Liver (tissue), 3 donors: ENCODE data around the gene PDE4C.

ENCODE experiments used
- EGR1 ChIP-seq, 2 donors: IDR thresholded peaks; 2 replicates each; pipeline ENCODE4 v1.6.1; 2016 to 2018; ENCODE audit warnings: antibody characterized with exemption in 2 of 2, low read depth in 2 of 2
- RAD21 ChIP-seq, 2 donors: IDR thresholded peaks; 2 replicates each; pipeline ENCODE4 v1.6.1; 2016; ENCODE audit warnings: antibody characterized with exemption in 2 of 2, mild to moderate bottlenecking in 2 of 2
- SP1 ChIP-seq: IDR thresholded peaks from 2 replicates; pipeline ENCODE4 v1.6.1; 2018; ENCODE audit warnings: antibody characterized with exemption, mild to moderate bottlenecking
- TAF1 ChIP-seq: conservative IDR thresholded peaks from 2 replicates; pipeline ENCODE4 v1.6.1; 2016; ENCODE audit warnings: antibody characterized with exemption, mild to moderate bottlenecking
- YY1 ChIP-seq: IDR thresholded peaks from 2 replicates; pipeline ENCODE4 v1.6.1; 2016; ENCODE audit warnings: antibody characterized with exemption, mild to moderate bottlenecking
- TF ChIP-seq, protein P1 (sequence below): IDR thresholded peaks from 2 replicates; pipeline ENCODE4 v1.6.1; 2016; ENCODE audit warnings: antibody characterized with exemption
- TF ChIP-seq, protein P2 (sequence below): fragments of 150-350 bp; IDR thresholded peaks from 2 replicates; pipeline ENCODE4 v1.5.1; 2017; ENCODE audit warnings: improper control_type of control experiment, low read depth, low read length; ENCODE audit not compliant: missing input control
- TF ChIP-seq, protein P3 (sequence below): IDR thresholded peaks from 2 replicates; pipeline ENCODE4 v1.6.1; 2016; ENCODE audit warnings: antibody characterized with exemption
- TF ChIP-seq, protein P4 (sequence below): IDR thresholded peaks from 2 replicates; pipeline ENCODE4 v1.6.1; 2016; ENCODE audit warnings: antibody characterized with exemption
- TF ChIP-seq, protein P5 (sequence below): IDR thresholded peaks from 2 replicates; pipeline ENCODE4 v1.6.1; 2016; ENCODE audit warnings: antibody characterized with exemption, mild to moderate bottlenecking
- donor health status: healthy.
- donor health status: healthy.

DNA sequence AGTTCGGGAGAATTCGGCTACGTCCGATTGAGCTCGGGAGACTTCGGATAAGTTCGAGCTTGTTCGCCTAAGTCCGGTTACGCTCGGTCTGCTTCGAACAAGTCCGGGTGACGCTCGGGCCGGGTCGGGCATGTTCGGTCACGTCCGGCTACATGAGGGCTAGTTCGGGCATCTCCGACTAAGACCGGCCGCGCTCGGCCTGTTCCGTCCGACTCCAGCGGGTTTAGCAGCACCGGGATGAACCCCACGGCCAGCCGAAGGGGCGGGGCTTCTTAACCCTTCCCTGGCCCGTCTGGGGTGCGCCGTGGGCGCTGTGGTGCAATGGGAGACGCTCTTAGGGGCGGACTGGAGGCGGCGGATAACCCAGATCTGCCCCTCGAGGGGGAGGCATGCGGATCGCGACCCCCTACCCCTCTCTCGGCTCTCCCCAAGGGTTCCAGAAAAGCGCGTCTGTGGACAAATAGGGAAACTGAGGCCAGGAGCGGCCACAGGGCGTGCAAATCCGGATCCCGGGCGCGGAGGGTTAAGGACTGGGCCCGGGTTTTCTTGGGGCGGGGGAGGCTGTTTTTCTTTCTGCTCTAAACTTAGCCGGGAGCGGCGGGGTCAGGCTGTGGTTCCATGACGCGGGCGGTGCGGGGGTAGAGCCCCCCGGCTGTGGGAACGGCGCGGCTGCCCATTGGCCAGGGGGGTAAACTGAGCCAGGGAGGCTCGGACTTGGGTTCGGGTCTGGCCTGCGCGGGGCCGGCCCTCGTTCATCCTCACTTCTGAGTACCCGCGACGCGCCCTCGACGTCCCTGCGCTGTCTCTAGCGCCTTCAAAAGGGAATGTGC lies 1.5 kb downstream of the PDE4C start:
- TF ChIP-seq, protein P1, sequence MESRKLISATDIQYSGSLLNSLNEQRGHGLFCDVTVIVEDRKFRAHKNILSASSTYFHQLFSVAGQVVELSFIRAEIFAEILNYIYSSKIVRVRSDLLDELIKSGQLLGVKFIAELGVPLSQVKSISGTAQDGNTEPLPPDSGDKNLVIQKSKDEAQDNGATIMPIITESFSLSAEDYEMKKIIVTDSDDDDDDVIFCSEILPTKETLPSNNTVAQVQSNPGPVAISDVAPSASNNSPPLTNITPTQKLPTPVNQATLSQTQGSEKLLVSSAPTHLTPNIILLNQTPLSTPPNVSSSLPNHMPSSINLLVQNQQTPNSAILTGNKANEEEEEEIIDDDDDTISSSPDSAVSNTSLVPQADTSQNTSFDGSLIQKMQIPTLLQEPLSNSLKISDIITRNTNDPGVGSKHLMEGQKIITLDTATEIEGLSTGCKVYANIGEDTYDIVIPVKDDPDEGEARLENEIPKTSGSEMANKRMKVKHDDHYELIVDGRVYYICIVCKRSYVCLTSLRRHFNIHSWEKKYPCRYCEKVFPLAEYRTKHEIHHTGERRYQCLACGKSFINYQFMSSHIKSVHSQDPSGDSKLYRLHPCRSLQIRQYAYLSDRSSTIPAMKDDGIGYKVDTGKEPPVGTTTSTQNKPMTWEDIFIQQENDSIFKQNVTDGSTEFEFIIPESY: peak; percentile 98
- TF ChIP-seq, protein P2, sequence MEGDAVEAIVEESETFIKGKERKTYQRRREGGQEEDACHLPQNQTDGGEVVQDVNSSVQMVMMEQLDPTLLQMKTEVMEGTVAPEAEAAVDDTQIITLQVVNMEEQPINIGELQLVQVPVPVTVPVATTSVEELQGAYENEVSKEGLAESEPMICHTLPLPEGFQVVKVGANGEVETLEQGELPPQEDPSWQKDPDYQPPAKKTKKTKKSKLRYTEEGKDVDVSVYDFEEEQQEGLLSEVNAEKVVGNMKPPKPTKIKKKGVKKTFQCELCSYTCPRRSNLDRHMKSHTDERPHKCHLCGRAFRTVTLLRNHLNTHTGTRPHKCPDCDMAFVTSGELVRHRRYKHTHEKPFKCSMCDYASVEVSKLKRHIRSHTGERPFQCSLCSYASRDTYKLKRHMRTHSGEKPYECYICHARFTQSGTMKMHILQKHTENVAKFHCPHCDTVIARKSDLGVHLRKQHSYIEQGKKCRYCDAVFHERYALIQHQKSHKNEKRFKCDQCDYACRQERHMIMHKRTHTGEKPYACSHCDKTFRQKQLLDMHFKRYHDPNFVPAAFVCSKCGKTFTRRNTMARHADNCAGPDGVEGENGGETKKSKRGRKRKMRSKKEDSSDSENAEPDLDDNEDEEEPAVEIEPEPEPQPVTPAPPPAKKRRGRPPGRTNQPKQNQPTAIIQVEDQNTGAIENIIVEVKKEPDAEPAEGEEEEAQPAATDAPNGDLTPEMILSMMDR: no peak
- TF ChIP-seq TAF1 (no peak), EGR1 (IDR thresholded peaks at IDR 0.05; ENCODE audit: low read depth in 2 of 2) (no peak), SP1 (no peak), RAD21 (IDR thresholded peaks at IDR 0.05) (no peak), YY1 (no peak)
- TF ChIP-seq, protein P3, sequence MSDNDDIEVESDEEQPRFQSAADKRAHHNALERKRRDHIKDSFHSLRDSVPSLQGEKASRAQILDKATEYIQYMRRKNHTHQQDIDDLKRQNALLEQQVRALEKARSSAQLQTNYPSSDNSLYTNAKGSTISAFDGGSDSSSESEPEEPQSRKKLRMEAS: no peak
- TF ChIP-seq, protein P4, sequence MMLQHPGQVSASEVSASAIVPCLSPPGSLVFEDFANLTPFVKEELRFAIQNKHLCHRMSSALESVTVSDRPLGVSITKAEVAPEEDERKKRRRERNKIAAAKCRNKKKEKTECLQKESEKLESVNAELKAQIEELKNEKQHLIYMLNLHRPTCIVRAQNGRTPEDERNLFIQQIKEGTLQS: no peak
- TF ChIP-seq, protein P5, sequence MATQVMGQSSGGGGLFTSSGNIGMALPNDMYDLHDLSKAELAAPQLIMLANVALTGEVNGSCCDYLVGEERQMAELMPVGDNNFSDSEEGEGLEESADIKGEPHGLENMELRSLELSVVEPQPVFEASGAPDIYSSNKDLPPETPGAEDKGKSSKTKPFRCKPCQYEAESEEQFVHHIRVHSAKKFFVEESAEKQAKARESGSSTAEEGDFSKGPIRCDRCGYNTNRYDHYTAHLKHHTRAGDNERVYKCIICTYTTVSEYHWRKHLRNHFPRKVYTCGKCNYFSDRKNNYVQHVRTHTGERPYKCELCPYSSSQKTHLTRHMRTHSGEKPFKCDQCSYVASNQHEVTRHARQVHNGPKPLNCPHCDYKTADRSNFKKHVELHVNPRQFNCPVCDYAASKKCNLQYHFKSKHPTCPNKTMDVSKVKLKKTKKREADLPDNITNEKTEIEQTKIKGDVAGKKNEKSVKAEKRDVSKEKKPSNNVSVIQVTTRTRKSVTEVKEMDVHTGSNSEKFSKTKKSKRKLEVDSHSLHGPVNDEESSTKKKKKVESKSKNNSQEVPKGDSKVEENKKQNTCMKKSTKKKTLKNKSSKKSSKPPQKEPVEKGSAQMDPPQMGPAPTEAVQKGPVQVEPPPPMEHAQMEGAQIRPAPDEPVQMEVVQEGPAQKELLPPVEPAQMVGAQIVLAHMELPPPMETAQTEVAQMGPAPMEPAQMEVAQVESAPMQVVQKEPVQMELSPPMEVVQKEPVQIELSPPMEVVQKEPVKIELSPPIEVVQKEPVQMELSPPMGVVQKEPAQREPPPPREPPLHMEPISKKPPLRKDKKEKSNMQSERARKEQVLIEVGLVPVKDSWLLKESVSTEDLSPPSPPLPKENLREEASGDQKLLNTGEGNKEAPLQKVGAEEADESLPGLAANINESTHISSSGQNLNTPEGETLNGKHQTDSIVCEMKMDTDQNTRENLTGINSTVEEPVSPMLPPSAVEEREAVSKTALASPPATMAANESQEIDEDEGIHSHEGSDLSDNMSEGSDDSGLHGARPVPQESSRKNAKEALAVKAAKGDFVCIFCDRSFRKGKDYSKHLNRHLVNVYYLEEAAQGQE: no peak
